Uterus (tissue), 4 donors: Measurements from ENCODE around the gene TTLL3. TPM values are rescaled to one million over a fixed set of nuclear protein-coding genes. Genes with fewer than 3 reads are reported as not detected.
"Not testable (repeated sequence)": the region's sequence is repeated elsewhere in the genome, so short reads cannot be mapped to it uniquely, and the experiment has no call there.

Source experiments
- DNase-seq, 2 donors: peaks; one replicate each; pipeline ENCODE4 v3.0.0-alpha.2; 2019 to 2020
- H3K27ac ChIP-seq, 2 donors: fragments of 200-600 bp; sonication (generic); 1 replicate in 1 of 2; 2 replicates in 1 of 2; pipeline ENCODE4 v1.5.1; 2016 to 2018
- H3K27me3 ChIP-seq, 2 donors: fragments of 200-600 bp; sonication (generic); one replicate each; pipeline ENCODE4 v1.5.1; 2018 to 2019; ENCODE audit warnings: control low read depth in 1 of 2
- H3K36me3 ChIP-seq, 2 donors: fragments of 200-600 bp; sonication (generic); one replicate each; pipeline ENCODE4 v1.5.1; 2019; ENCODE audit warnings: control low read depth in 1 of 2
- H3K4me1 ChIP-seq, 2 donors: fragments of 200-600 bp; sonication (generic); one replicate each; pipeline ENCODE4 v1.5.1; 2018 to 2019; ENCODE audit warnings: control low read depth in 1 of 2
- H3K4me3 ChIP-seq, 2 donors: fragments of 200-600 bp; sonication (generic); 1 replicate in 1 of 2; 2 replicates in 1 of 2; pipeline ENCODE4 v1.5.1; 2018 to 2019; ENCODE audit warnings: mild to moderate bottlenecking in 1 of 2
- H3K9me3 ChIP-seq, 2 donors: fragments of 200-600 bp; sonication (generic); one replicate each; pipeline ENCODE4 v1.5.1; 2019; ENCODE audit warnings: control low read depth in 1 of 2
- POLR2A ChIP-seq, 2 donors: fragments of 450-650 bp; IDR thresholded peaks; one replicate each; pipeline ENCODE4 v1.6.1; 2016; ENCODE audit warnings: antibody characterized with exemption in 2 of 2, mild to moderate bottlenecking in 1 of 2, moderate library complexity in 1 of 2
- intact Hi-C: fragments of 100-400 bp; cut with DNase I; formaldehyde crosslinking; loops from one replicate; pipeline ENCODE4 v1.15.1; 2023; ENCODE audit warnings: low total_unique reads
- total RNA-seq, 4 donors: library from RNA; depleted of rRNA in 3 of 4; stranded (reverse); fragments of >200 nt in 3 of 4; gene quantifications; one replicate each; pipeline versions ENCODE4 v1.1.0 to v1.2.4, GENCODE V29; 2014 to 2023
- TF ChIP-seq, protein P1 (sequence below), 4 experiments: fragments of 200-600 bp in 2 of 4; fragments of 450-650 bp in 2 of 4; sonication (generic) in 2 of 4; IDR thresholded peaks; one replicate each; pipeline ENCODE4 v1.5.1; 2016 to 2019; ENCODE audit warnings: antibody characterized with exemption in 4 of 4, mild to moderate bottlenecking in 2 of 4, moderate library complexity in 1 of 4
- donor health status: DM: yes; HTN: yes; CAD: no.

Gene TTLL3
- total RNA-seq, 4 donors from 2014 or later: 67.1 to 349 (median 83.7) TPM

DNA sequence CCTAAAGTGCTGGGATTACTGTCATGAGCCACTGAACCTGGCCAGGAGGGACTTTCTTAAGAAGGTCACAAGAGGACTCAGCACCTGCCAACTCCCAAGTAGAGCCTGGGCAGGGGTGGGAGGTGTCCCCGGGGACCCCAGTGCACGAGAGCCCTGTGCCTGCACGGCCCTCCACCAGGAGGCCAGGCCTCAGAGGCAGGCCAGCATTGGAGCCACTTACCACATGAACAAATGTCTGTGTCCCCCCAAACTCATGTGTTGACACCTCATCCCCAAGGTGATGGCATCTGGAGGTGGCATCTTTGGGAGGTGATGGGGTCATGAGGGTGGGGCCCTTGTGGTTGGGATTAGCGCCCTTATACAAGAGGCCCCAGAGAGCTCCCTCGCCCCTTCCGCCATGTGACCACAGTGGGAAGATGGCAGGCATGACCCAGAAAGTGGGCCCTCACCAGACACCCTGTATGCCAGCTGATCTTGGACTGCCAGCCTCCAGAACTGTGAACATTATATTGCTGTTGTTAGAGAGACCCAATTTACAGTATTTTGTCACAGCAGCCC lies 36.9 kb downstream of the TTLL3 start:
- no peak overlapping the region for H3K4me3 ChIP-seq
- peaks cover 0 to 5% of the 10 kb centered on the region in 2 donors for H3K4me1 ChIP-seq
- H3K27me3 ChIP-seq: no peaks in the 10 kb centered on the region
- no peak overlapping the region for H3K27ac ChIP-seq
- intact Hi-C loops: no loop called here
- no peaks in the 10 kb centered on the region for H3K9me3 ChIP-seq
- no peak for DNase-seq
- TF ChIP-seq, protein P1, sequence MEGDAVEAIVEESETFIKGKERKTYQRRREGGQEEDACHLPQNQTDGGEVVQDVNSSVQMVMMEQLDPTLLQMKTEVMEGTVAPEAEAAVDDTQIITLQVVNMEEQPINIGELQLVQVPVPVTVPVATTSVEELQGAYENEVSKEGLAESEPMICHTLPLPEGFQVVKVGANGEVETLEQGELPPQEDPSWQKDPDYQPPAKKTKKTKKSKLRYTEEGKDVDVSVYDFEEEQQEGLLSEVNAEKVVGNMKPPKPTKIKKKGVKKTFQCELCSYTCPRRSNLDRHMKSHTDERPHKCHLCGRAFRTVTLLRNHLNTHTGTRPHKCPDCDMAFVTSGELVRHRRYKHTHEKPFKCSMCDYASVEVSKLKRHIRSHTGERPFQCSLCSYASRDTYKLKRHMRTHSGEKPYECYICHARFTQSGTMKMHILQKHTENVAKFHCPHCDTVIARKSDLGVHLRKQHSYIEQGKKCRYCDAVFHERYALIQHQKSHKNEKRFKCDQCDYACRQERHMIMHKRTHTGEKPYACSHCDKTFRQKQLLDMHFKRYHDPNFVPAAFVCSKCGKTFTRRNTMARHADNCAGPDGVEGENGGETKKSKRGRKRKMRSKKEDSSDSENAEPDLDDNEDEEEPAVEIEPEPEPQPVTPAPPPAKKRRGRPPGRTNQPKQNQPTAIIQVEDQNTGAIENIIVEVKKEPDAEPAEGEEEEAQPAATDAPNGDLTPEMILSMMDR (IDR thresholded peaks at IDR 0.05): no peak
- no peak for TF ChIP-seq POLR2A (IDR thresholded peaks at IDR 0.05)
- no peaks in the 10 kb centered on the region for H3K36me3 ChIP-seq

DNA sequence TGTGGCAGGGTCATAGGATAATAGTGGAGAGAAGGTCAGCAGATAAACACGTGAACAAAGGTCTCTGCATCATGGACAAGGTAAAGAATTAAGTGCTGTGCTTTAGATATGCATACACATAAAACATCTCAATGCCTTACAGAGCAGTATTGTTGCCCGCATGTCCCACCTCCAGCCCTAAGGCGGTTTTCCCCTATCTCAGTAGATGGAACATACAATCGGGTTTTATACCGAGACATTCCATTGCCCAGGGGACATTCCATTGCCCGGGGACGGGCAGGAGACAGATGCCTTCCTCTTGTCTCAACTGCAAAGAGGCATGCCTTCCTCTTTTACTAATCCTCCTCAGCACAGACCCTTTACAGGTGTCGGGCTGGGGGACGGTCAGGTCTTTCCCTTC lies 37.8 kb downstream of the TTLL3 start:
- H3K4me1 ChIP-seq, H3K9me3 ChIP-seq, intact Hi-C loops, DNase-seq, H3K27me3 ChIP-seq, H3K36me3 ChIP-seq, H3K27ac ChIP-seq, H3K4me3 ChIP-seq: not testable (repeated sequence)

DNA sequence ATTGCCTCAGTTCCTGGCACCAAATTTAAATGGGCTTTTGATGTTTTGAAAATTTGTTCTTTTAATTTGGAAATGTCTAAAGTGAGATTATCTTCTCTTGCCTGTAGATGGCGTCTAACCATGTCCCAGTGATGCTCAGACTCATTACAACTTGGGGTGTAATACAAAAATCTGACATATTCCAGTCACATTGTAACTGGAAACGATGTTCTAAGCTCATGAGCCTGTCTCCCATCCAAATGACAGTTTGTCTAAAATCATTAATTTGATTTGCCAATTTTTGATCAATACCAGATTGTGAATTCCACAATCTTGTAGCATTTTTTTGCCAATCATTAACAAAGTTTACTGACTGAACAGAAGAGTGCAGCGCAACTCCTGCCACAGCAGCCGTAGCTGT lies 38.8 kb downstream of the TTLL3 start:
- intact Hi-C loops: not testable (repeated sequence)

DNA sequence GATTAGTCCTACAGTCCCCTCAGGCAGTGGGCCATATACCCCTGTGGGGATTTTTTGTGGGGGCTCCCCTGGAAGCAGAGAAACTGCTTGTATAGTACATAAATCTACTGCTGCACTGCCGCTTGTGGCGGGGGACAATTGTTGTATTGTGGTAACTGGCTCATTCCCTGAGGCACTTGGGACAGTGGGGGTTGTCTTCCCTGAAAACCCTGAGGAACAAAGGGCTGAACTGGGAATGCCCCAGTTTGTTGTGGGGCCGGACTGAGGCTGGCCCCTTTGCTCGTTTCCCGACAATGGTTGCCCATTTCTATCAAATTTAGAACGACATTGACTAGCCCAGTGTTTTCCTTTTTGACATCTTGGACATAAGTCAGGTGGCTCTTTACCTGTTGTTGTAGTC lies 41.3 kb downstream of the TTLL3 start:
- H3K9me3 ChIP-seq, H3K27ac ChIP-seq, DNase-seq, H3K36me3 ChIP-seq, H3K4me1 ChIP-seq, intact Hi-C loops, H3K27me3 ChIP-seq, H3K4me3 ChIP-seq: not testable (repeated sequence)

More for the DNA sequence above, 38.8 kb downstream of the TTLL3 start:
- not testable (repeated sequence) for H3K27me3 ChIP-seq, H3K9me3 ChIP-seq, H3K36me3 ChIP-seq, H3K4me3 ChIP-seq, H3K4me1 ChIP-seq, DNase-seq, H3K27ac ChIP-seq
- TF ChIP-seq, protein P1 (IDR thresholded peaks at IDR 0.05): peak; percentile 52 to 74 (median 70)

DNA sequence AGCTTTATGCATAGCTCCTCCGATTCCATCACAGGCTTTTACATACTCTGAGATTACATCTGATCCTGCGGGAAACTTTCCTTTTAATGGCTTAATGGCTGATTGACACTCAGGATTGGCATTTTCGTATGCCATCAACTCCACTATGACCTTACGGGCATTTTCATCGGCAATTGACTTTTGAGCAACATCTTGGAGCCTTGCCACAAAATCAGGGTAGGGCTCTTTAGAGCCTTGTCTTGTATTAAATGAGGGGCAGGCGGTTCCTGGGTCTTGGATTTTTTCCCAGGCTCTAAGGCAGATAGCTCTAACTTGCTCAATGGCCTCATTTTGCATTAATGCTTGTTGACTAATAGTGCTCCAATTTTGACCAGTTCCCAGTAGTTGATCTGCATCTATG lies 41.9 kb downstream of the TTLL3 start:
- H3K36me3 ChIP-seq, DNase-seq, intact Hi-C loops, H3K4me3 ChIP-seq, H3K4me1 ChIP-seq, H3K27ac ChIP-seq, H3K27me3 ChIP-seq, H3K9me3 ChIP-seq: not testable (repeated sequence)

DNA sequence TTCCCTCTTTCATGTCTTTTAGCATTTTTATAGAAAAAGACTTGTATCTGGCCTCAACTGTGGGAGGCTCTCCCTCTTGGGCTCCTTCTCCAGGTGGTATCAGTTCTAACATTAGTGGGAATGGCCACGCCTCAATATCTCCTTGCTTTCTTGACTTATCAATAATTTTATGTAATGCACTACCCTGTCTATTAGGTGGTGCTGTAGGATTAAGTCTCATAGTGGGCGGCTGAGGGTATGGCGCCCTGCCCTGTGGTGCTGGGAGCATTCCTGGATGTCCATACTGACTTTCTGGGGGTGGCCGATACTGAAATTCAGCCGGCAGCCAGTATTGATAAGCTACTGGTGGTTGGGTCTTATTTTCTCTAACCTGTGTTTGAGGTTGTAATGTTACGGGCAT lies 42.5 kb downstream of the TTLL3 start:
- Histone ChIP-seq H3K9me3 (no peaks in the 10 kb centered on the region), H3K27me3 (no peaks in the 10 kb centered on the region), H3K36me3 (no peaks in the 10 kb centered on the region), H3K4me3 (no peak overlapping the region), H3K4me1 (no peaks in the 10 kb centered on the region), H3K27ac (no peak overlapping the region)
- intact Hi-C loops: no loop called here
- TF ChIP-seq, protein P1 (IDR thresholded peaks at IDR 0.05): no peak
- TF ChIP-seq POLR2A (IDR thresholded peaks at IDR 0.05): no peak
- no peak for DNase-seq

DNA sequence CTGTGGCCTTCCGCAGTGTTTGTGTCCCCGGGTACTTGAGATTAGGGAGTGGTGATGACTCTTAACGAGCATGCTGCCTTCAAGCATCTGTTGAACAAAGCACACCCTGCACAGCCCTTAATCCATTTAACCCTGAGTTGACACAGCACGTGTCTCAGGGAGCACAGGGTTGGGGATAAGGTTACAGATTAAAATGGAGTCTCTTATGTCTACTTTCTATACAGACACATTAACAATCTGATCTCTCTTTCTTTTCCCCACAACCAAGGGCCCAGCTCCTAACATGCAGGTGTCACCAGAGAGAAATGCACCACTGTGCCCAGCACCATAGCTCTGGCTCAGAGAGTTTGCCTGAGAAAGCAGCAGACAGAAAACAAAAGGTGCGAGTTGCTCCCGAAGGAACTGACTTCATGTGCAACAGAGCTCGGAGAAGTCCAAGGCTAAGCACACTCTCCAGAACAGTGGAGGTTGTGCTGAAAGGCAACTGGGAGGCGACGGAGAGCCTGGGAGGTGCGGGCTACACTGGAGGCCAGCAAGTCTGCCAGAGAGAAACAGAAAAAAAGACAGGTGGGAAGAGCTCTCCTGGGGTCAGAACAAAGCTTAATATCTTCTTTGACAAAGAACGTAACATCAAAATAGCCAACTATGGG lies 44.4 kb downstream of the TTLL3 start:
- H3K36me3 ChIP-seq, H3K9me3 ChIP-seq, H3K4me3 ChIP-seq, H3K27ac ChIP-seq, DNase-seq, intact Hi-C loops, H3K4me1 ChIP-seq, H3K27me3 ChIP-seq: not testable (repeated sequence)
